Mammary epithelial cell (primary cell): ENCODE measurements around the gene DAGLB.

Source experiments
- EZH2 ChIP-seq: IDR thresholded peaks from 2 replicates; pipeline ENCODE4 v1.6.1; 2012; ENCODE audit warnings: low read length, inconsistent platforms, borderline replicate concordance
- TF ChIP-seq, protein P1 (sequence below), 2 donors: IDR thresholded peaks in 1 of 2; conservative IDR thresholded peaks in 1 of 2; 2 replicates each; pipeline ENCODE4 v1.5.1; 2011 to 2012; ENCODE audit warnings: inconsistent platforms in 2 of 2, low read length in 2 of 2, mild to moderate bottlenecking in 2 of 2, control low read depth in 1 of 2, low read depth in 1 of 2; ENCODE audit not compliant: insufficient read depth in 1 of 2; ENCODE audit errors: extremely low read depth in 1 of 2

DNA sequence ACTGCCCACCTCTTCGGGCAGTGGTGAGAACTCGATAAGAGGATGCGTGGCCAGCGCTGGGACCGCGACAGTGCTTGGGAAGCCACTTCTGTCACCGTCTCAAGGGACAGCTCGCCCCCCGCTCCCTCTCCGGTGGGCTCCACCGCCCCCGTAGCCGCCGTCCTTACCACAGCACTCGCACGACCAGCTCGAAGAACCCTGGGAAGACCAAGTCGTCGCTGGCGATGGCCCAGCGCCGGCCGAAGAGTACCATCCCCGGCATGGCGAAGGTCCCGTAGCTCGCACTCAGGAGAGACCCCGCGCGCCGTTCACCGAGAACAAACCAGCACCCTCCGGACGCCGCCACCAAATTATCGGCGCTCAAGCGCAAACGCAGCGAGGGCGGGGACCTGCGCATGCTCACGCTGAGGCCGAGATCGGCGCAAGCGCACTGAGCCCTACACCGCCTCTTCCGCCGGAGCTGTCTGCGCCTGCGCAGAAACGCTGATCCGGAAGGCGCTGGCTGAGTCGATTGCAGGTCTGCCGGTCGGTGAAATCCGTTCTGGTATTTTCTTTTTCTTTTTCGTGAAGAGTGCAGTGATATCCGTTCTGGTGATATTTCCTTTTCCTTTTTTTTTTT, at the start of gene DAGLB:
- TF ChIP-seq, protein P1, sequence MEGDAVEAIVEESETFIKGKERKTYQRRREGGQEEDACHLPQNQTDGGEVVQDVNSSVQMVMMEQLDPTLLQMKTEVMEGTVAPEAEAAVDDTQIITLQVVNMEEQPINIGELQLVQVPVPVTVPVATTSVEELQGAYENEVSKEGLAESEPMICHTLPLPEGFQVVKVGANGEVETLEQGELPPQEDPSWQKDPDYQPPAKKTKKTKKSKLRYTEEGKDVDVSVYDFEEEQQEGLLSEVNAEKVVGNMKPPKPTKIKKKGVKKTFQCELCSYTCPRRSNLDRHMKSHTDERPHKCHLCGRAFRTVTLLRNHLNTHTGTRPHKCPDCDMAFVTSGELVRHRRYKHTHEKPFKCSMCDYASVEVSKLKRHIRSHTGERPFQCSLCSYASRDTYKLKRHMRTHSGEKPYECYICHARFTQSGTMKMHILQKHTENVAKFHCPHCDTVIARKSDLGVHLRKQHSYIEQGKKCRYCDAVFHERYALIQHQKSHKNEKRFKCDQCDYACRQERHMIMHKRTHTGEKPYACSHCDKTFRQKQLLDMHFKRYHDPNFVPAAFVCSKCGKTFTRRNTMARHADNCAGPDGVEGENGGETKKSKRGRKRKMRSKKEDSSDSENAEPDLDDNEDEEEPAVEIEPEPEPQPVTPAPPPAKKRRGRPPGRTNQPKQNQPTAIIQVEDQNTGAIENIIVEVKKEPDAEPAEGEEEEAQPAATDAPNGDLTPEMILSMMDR (conservative IDR thresholded peaks at IDR 0.05 in 1 of 2, IDR thresholded peaks at IDR 0.05 in 1 of 2; ENCODE audit: extremely low read depth in 1 of 2, insufficient read depth in 1 of 2, low read depth in 1 of 2, low read length in 2 of 2): no peak
- no peak for TF ChIP-seq EZH2
